Endothelial cell of hepatic sinusoid (primary cell): ENCODE measurements around the gene CCDC92B.

ENCODE experiments used
- in situ Hi-C: cut with HindIII; loops from 2 replicates; pipeline ENCODE4 v1.10.0; 2017; ENCODE audit warnings: low sequenced_read_pairs

Gene CCDC92B

DNA sequence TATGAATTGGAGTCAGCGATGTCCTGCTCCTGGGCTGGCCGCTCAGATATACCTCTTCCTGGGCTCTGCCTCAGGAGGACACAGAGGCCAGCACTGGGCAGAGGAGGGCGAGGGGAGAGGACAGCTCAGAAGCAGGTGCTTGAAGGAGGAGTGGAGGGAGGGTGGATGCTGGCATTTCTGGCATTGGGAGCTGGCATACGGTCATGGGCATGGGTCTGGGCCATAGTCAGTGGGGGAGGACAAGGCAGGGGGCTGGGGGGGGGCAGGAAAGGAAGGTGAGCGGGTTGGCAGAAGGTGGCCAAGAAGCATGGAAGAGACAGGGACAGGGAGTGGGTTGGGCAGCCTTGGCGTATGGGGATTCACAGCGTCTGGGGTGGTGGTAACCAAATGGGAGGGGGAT is 30.1 kb upstream of the CCDC92B start:
- in situ Hi-C loops = no loop called here

GRCh38 chr17:2778489-2778888 is 29.0 kb upstream of the CCDC92B start:
- in situ Hi-C loops = no loop called here

DNA sequence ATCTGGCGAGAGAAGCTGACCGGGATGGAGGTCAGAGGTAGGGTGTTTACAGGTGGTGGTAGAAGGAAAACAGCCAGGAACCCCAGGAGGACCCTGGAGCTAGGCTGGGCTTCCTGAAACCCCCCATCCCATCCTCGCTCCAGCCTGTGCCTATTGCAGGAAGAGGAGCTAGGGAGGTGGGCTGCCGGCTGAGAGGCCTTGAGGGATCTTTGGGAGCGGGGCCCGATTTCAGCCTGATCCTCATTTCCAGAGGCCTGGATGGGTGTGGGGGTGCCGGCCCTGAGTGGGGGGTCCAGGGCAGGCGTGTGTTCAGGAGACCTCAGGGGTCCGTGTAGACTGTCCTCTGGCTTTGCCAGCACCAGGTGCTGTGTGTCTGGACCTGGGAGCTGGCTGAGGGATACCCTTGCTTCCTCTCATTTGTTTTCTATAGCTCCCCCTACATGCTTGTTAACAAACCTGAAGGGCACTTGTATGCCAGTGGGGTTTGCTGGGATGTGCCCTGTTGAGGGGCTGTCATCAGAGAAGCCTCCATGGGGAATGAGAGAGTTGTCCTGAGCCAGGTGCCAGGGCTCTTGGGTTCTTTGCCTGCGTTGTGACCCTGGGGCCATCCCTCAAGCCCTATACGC is 27.9 kb upstream of the CCDC92B start:
- in situ Hi-C loops = no loop called here

GRCh38 chr17:2776589-2777241 is 27.3 kb upstream of the CCDC92B start:
- in situ Hi-C loops = no loop called here

GRCh38 chr17:2775206-2775605 is 25.8 kb upstream of the CCDC92B start:
- in situ Hi-C loops = no loop called here

GRCh38 chr17:2770129-2770528 is 20.7 kb upstream of the CCDC92B start:
- in situ Hi-C loops = loop anchor here (5.0 kb wide), 1 partner anchor 82 kb away; no protein-coding TSS in a partner anchor

DNA sequence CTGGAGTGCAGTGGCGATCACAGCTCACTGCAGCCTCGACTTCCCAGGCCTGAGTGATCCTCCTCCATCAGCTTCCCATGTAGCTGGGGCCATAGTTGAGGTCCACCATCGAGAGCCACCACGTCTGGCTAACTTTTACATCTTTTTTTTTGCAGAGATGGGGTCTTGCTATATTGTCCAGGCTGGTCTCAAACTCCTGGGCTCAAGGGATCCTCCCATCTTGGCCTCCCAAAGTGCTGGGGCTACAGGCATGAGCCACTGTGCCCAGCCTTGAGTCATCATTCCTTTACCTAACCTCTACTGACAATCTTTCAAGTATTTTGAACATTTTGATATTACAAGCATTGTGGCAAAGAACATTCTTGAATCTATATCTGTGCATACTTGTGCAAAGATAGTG is 9.4 kb upstream of the CCDC92B start:
- in situ Hi-C loops = no loop called here

GRCh38 chr17:2755891-2756724 is 6.7 kb upstream of the CCDC92B start:
- in situ Hi-C loops = no loop called here

- in situ Hi-C loops = no loop called here
Measured at GRCh38 chr17:2751491-2751890, 2.0 kb upstream of the CCDC92B start.

GRCh38 chr17:2750721-2751120 is 1.3 kb upstream of the CCDC92B start:
- in situ Hi-C loops = no loop called here

- in situ Hi-C loops = no loop called here
Measured at GRCh38 chr17:2749784-2750181, 331 bp upstream of the CCDC92B start.

DNA sequence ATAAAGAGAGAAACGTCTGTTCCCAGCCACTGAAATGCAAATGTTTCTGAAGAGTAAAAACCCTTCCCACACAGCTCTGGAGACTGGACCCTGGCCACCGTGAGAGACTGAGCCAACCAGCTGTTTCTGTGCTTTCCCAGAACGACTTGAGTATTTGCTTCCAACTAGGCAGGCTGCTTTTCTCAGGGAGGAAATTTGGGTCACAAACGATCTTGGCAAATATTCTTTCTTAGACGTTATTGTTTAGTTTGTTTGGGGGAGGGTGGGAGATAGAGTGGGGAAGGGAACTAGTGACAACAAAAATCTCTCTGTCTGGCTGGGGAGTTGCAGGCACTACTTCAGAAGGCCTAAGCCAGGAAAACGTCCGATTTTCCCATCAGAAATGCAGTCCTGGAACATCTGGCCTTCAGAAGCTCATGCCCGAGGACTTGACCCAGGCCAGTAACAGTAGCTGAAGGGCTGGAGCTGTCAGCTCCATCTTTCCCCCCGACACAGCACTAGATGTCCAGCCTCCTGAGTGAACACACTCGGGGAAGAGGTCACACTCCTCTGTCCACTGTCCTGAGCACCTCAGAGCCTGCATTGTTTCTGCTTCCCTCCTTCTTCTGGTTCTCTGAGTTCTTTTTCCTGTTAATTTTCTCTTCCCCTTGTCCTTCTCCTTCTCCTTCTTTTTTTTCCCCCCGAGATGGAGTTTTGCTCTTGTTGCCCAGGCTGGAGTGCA is 4.0 kb downstream of the CCDC92B start:
- in situ Hi-C loops = no loop called here

DNA sequence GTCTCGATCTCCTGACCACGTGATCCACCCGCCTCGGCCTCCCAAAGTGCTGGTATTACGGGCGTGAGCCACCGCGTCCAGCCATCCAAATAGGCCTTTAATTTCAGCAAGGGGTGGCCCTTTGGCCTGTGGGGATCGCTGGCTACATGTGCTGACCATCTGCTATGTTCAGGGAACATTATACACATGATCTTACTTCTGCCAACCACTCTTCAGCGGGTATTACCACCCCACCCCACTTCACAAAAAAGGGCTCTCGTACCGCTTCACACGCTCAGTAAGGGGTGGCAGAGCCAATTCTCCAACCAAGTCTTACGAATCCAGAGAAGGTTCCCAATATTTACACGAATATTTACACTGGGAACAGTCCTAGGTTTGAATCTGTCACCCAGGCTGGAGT is 11.8 kb downstream of the CCDC92B start:
- in situ Hi-C loops = no loop called here

GRCh38 chr17:2736956-2737355 is 12.5 kb downstream of the CCDC92B start:
- in situ Hi-C loops = no loop called here

GRCh38 chr17:2735896-2736295 is 13.6 kb downstream of the CCDC92B start:
- in situ Hi-C loops = no loop called here

- in situ Hi-C loops = no loop called here
Measured at GRCh38 chr17:2734939-2735338, 14.5 kb downstream of the CCDC92B start.

GRCh38 chr17:2731807-2732206 is 17.6 kb downstream of the CCDC92B start:
- in situ Hi-C loops = no loop called here

GRCh38 chr17:2730764-2731353 is 18.6 kb downstream of the CCDC92B start:
- in situ Hi-C loops = no loop called here

GRCh38 chr17:2724784-2725164 is 24.7 kb downstream of the CCDC92B start:
- in situ Hi-C loops = no loop called here

DNA sequence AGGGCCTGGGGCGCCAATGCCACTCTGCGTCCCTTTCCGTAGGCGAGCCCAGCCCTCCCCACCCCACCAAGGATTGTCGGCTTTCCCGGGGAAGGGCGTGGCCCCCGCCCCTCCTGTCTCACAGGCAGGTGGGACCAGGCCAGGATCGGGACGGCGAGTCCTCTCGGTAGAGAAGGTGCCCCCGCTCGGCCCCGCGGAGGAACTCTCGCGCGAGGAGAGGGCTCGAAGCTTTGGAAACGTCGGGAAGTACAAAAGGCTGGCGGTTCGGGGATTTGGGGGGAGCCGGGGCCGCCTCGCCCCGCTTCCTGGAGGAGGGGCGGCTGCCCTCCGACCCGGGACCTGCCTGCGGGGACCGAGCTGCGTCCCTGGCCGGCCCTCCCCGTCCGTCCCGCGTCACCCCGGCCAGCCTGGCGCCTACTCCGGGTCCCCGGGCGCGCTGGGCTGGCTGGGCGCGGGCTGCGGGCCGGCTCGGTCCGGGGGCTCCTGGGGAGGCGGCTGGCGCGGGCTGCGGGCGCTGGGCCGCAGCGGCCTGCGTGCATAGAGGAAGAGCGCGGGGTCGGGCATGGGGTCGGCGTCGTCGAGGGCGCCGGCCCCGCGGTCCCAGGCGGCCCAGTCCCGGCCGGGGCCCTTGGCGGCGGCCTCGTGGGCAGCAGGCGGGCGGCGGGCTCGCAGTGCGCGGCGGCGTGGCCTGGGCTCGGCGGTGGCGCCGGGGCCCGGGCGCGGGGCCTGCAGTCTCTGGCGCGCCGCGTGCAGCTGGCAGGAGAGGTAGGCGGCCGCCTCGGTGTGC is 25.3 kb downstream of the CCDC92B start:
- in situ Hi-C loops = no loop called here
